GM12878 (cell line): Measurements from ENCODE around the gene ERICH2. TPM values are rescaled to one million over a fixed set of nuclear protein-coding genes. Genes with fewer than 3 reads are reported as not detected.

Experiments used
- ATAC-seq: fragments of 200-7000 bp; cut with Tn5 transposase; 3 replicates; pipeline ENCODE4 v1.9.1; 2020; ENCODE audit warnings: mild to moderate bottlenecking, moderate library complexity
- BruUV-seq: library from RNA; stranded (reverse); fragments of 400-500 nt; replicated peaks from 2 replicates; lab custom pipeline; 2021; lab: Mats Ljungman, UMichigan
- CTCF ChIA-PET: fragments of 300-600 bp; sonication (Branson Sonifier 250); formaldehyde crosslinking; extraction: SDS; loops from one replicate; lab custom pipeline; 2021; ENCODE audit warnings: inconsistent platforms; lab: Yijun Ruan, JAX
- POLR2A ChIA-PET: fragments of 350-600 bp; formaldehyde crosslinking; extraction: SDS; loops from one replicate; lab custom pipeline; 2021; ENCODE audit warnings: inconsistent platforms; lab: Charles Lee
- RAD21 ChIA-PET: fragments of 300-600 bp; sonication (Branson Sonifier 250); formaldehyde crosslinking; loops from one replicate; lab custom pipeline; 2023; ENCODE audit warnings: antibody characterized with exemption; ENCODE audit not compliant: unreplicated experiment; lab: Charles Lee
- SMC1A ChIA-PET: fragments of 300-600 bp; sonication (Branson Sonifier 250); formaldehyde crosslinking; loops from one replicate; lab custom pipeline; 2023; ENCODE audit not compliant: unreplicated experiment, uncharacterized antibody; lab: Charles Lee
- DNase-seq: peaks from one replicate; pipeline ENCODE4 v3.0.0-alpha.2; 2011; ENCODE audit warnings: low read depth, low spot score
- FAIRE-seq: peaks from 3 replicates; lab custom pipeline; 2011; peaks lifted over from hg19 to GRCh38; lab: Jason Lieb, UNC
- H2AFZ ChIP-seq: 2 replicates; pipeline ENCODE4 v1.6.0; 2011; ENCODE audit warnings: low read depth, low read length, control low read depth; ENCODE audit not compliant: control insufficient read depth
- H3K27ac ChIP-seq: 2 replicates; pipeline ENCODE4 v1.5.1; 2011; ENCODE audit warnings: control low read depth; ENCODE audit not compliant: control insufficient read depth, insufficient read depth
- H3K27me3 ChIP-seq, 2 experiments: replicated peaks in 1 of 2; 2 replicates each; pipeline versions ENCODE4 v1.6.0 to v1.6.1; 2011; ENCODE audit warnings: low read length in 1 of 2; ENCODE audit not compliant: control insufficient read depth in 2 of 2, insufficient read depth in 2 of 2
- H3K36me3 ChIP-seq, 2 experiments: 2 replicates each; pipeline ENCODE4 v1.5.1; 2011; ENCODE audit warnings: low read length in 1 of 2; ENCODE audit not compliant: control insufficient read depth in 2 of 2, insufficient read depth in 2 of 2
- H3K4me1 ChIP-seq: 2 replicates; pipeline ENCODE4 v1.6.1; 2011; ENCODE audit warnings: mild to moderate bottlenecking, low read length, moderate library complexity, mixed read lengths; ENCODE audit not compliant: control insufficient read depth, insufficient read depth
- H3K4me2 ChIP-seq: 2 replicates; pipeline ENCODE4 v1.6.0; 2011; ENCODE audit warnings: control low read depth; ENCODE audit not compliant: control insufficient read depth, insufficient read depth
- H3K4me3 ChIP-seq: fragments of 200-600 bp; sonication (generic); 2 replicates; pipeline ENCODE4 v1.5.1; 2016
- H3K79me2 ChIP-seq: 2 replicates; pipeline ENCODE4 v1.6.0; 2011; ENCODE audit warnings: low read length; ENCODE audit not compliant: control insufficient read depth, insufficient read depth
- H3K9ac ChIP-seq: 2 replicates; pipeline ENCODE4 v1.8.0; 2011; ENCODE audit warnings: low read length, control low read depth, mixed read lengths; ENCODE audit not compliant: control insufficient read depth, insufficient read depth
- H3K9me3 ChIP-seq: replicated peaks from 3 replicates; pipeline ENCODE4 v1.5.1; 2011; ENCODE audit warnings: mild to moderate bottlenecking, low read length; ENCODE audit not compliant: control insufficient read depth, insufficient read depth
- H4K20me1 ChIP-seq: 2 replicates; pipeline ENCODE4 v1.6.0; 2011; ENCODE audit not compliant: control insufficient read depth, insufficient read depth
- BMI1 ChIP-seq: fragments of 450-650 bp; IDR thresholded peaks from 2 replicates; pipeline ENCODE4 v1.6.1; 2016; ENCODE audit warnings: mild to moderate bottlenecking, moderate library complexity, borderline replicate concordance
- CHD4 ChIP-seq: fragments of 200-600 bp; sonication (generic); IDR thresholded peaks from 2 replicates; pipeline ENCODE4 v1.6.1; 2016; ENCODE audit warnings: mild to moderate bottlenecking
- ESRRA ChIP-seq: IDR thresholded peaks from 2 replicates; pipeline ENCODE4 v1.6.1; 2012; ENCODE audit warnings: mild to moderate bottlenecking, low read length, improper control_type of control experiment
- HCFC1 ChIP-seq: fragments of 150-350 bp; IDR thresholded peaks from 2 replicates; pipeline ENCODE4 v1.6.1; 2014; ENCODE audit warnings: low read length
- MEF2A ChIP-seq: IDR thresholded peaks from 2 replicates; pipeline ENCODE4 v1.6.1; 2011; ENCODE audit warnings: low read depth, mild to moderate bottlenecking, low read length, moderate library complexity; ENCODE audit not compliant: insufficient read depth
- NFYB ChIP-seq: IDR thresholded peaks from 2 replicates; pipeline ENCODE4 v1.6.1; 2011; ENCODE audit warnings: low read depth, mild to moderate bottlenecking, low read length, improper control_type of control experiment, moderate library complexity; ENCODE audit not compliant: insufficient read depth
- NR2C2 ChIP-seq: IDR thresholded peaks from 2 replicates; pipeline ENCODE4 v1.6.1; 2011; ENCODE audit warnings: borderline replicate concordance, low read depth; ENCODE audit not compliant: control insufficient read depth, insufficient read length
- RAD21 ChIP-seq: IDR thresholded peaks from 2 replicates; pipeline ENCODE4 v1.6.1; 2011; ENCODE audit warnings: mild to moderate bottlenecking, low read depth, low read length, moderate library complexity; ENCODE audit not compliant: insufficient read depth
- SIN3A ChIP-seq: IDR thresholded peaks from 2 replicates; pipeline ENCODE4 v1.6.1; 2012; ENCODE audit warnings: low read depth, low read length, improper control_type of control experiment
- SRF ChIP-seq, 2 experiments: IDR thresholded peaks; 2 replicates each; pipeline ENCODE4 v1.6.1; 2011; ENCODE audit warnings: low read depth in 2 of 2, low read length in 2 of 2, mild to moderate bottlenecking in 1 of 2, moderate library complexity in 1 of 2
- TAF1 ChIP-seq: IDR thresholded peaks from 2 replicates; pipeline ENCODE4 v1.6.1; 2011; ENCODE audit warnings: mild to moderate bottlenecking, low read depth, low read length, borderline replicate concordance
- TARDBP ChIP-seq: IDR thresholded peaks from 2 replicates; pipeline ENCODE4 v1.6.1; 2016; ENCODE audit warnings: borderline replicate concordance
- YBX1 ChIP-seq: fragments of 450-650 bp; IDR thresholded peaks from 2 replicates; pipeline ENCODE4 v1.6.1; 2016; ENCODE audit warnings: antibody characterized with exemption
- WGBS: methylation state at CpG from one replicate; pipeline ENCODE4 v1.1.6; 2016; ENCODE audit warnings: low lambda C conversion rate; ENCODE audit not compliant: insufficient replicate concordance, insufficient coverage; ENCODE audit errors: missing lambda C conversion rate; 5-methylcytosine and 5-hydroxymethylcytosine counted together
- in situ Hi-C: fragments of 300-500 bp; cut with MboI; formaldehyde crosslinking; loops from 9 replicates; pipeline ENCODE4 v1.14.3; 2018; ENCODE audit warnings: mixed read lengths
- intact Hi-C: fragments of 100-400 bp; cut with micrococcal nuclease; formaldehyde crosslinking; loops from one replicate; pipeline ENCODE4 v1.14.2; 2022; ENCODE audit not compliant: unreplicated experiment
- polyA plus RNA-seq, 11 experiments: library from polyadenylated mRNA; depleted of rRNA in 4 of 11; unstranded in 6 of 11; stranded (reverse) in 5 of 11; fragments of >200 nt; fragmentation: Nextera tagmentation in 4 of 11; fragmentation: Illumina TruSeq in 1 of 11; extraction: Ambion mirVana in 4 of 11; extraction: Trizol in 1 of 11; gene quantifications; 1 replicate in 1 of 11; 2 replicates in 10 of 11; pipeline versions ENCODE4 v1.2.1 to v1.2.3, GENCODE V29; 2011 to 2016; ENCODE audit warnings: inconsistent platforms in 2 of 11, missing spikeins in 2 of 11, low read depth in 1 of 11
- total RNA-seq, 4 experiments: library from RNA; depleted of rRNA in 3 of 4; stranded (reverse); fragments of >200 nt in 3 of 4; fragmentation: Illumina TruSeq in 1 of 4; extraction: Trizol in 1 of 4; gene quantifications; 2 replicates each; pipeline versions ENCODE4 v1.2.1 to v1.2.3, GENCODE V29; 2013 to 2021
- TF ChIP-seq, protein P1 (sequence below): fragments of 450-650 bp; IDR thresholded peaks from 2 replicates; pipeline ENCODE4 v1.6.1; 2017; ENCODE audit warnings: borderline replicate concordance
- TF ChIP-seq, protein P2 (sequence below): IDR thresholded peaks from 2 replicates; pipeline ENCODE4 v1.6.1; 2011; ENCODE audit warnings: low read depth, mild to moderate bottlenecking, low read length, moderate library complexity, borderline replicate concordance; ENCODE audit errors: extremely low read depth
- TF ChIP-seq, protein P3 (sequence below): IDR thresholded peaks from 2 replicates; pipeline ENCODE4 v1.6.1; 2012; ENCODE audit warnings: low read depth, low read length, improper control_type of control experiment
- TF ChIP-seq, protein P4 (sequence below): fragments of 450-650 bp; IDR thresholded peaks from 2 replicates; pipeline ENCODE4 v1.6.1; 2017; ENCODE audit warnings: low read depth, mild to moderate bottlenecking, moderate library complexity

The ERICH2 gene
- total and polyA plus RNA-seq, 10 of the 15 experiments (the other 5 are each of a cell fraction or from before 2014, with no cell fraction given), result not detected

DNA sequence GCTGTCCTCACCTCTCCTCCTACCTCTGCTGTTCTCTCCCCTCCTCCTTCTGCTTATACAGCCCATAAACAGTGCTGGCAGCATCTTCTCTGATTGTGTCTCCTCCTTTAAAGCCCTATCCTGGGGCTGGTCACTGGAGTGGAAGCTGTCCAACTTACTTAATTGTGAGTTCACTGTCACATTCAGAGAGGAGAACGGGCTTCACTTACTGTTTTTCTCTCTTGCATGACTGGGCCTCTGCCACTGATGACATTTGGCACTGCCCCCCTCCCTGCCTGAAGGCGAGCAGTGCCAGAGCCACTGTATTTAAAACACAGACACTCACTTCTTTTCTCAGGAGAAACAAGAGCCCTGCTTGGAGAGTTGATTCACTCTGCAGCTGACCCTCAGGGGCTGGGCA lies 58.9 kb downstream of the ERICH2 start:
- Histone ChIP-seq H3K36me3 (no peaks in the 10 kb centered on the region), H3K79me2 (no peaks in the 10 kb centered on the region), H3K9ac (no peak overlapping the region), H3K4me2 (no peak overlapping the region), H3K9me3 (no peaks in the 10 kb centered on the region), H3K27ac (no peak overlapping the region), H3K4me1 (no peaks in the 10 kb centered on the region), H2AFZ (no peak overlapping the region), H3K27me3 (peaks cover 2 to 4% of the 10 kb centered on the region in 2 experiments; a peak in 3 of 4 replicates), H4K20me1 (no peaks in the 10 kb centered on the region), H3K4me3 (no peak overlapping the region)
- ATAC-seq, result no peak
- in situ Hi-C loops, result no loop called here
- SMC1A ChIA-PET, result no interaction called here
- POLR2A ChIA-PET, result no interaction called here
- no TSS peak for BruUV-seq
- TF ChIP-seq RAD21 (no peak), NR2C2 (no peak), ESRRA (no peak), YBX1 (no peak), HCFC1 (no peak), TARDBP (no peak), SRF (IDR thresholded peaks at IDR 0.05; ENCODE audit: low read depth in 2 of 2, low read length in 2 of 2) (no peak), SIN3A (no peak), NFYB (no peak), CHD4 (no peak), BMI1 (no peak), TAF1 (no peak), MEF2A (no peak)
- TF ChIP-seq, protein P1, sequence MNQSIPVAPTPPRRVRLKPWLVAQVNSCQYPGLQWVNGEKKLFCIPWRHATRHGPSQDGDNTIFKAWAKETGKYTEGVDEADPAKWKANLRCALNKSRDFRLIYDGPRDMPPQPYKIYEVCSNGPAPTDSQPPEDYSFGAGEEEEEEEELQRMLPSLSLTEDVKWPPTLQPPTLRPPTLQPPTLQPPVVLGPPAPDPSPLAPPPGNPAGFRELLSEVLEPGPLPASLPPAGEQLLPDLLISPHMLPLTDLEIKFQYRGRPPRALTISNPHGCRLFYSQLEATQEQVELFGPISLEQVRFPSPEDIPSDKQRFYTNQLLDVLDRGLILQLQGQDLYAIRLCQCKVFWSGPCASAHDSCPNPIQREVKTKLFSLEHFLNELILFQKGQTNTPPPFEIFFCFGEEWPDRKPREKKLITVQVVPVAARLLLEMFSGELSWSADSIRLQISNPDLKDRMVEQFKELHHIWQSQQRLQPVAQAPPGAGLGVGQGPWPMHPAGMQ, result no peak
- TF ChIP-seq, protein P2, sequence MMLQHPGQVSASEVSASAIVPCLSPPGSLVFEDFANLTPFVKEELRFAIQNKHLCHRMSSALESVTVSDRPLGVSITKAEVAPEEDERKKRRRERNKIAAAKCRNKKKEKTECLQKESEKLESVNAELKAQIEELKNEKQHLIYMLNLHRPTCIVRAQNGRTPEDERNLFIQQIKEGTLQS, result no peak
- TF ChIP-seq, protein P3, sequence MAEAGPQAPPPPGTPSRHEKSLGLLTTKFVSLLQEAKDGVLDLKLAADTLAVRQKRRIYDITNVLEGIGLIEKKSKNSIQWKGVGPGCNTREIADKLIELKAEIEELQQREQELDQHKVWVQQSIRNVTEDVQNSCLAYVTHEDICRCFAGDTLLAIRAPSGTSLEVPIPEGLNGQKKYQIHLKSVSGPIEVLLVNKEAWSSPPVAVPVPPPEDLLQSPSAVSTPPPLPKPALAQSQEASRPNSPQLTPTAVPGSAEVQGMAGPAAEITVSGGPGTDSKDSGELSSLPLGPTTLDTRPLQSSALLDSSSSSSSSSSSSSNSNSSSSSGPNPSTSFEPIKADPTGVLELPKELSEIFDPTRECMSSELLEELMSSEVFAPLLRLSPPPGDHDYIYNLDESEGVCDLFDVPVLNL, result no peak
- TF ChIP-seq, protein P4, sequence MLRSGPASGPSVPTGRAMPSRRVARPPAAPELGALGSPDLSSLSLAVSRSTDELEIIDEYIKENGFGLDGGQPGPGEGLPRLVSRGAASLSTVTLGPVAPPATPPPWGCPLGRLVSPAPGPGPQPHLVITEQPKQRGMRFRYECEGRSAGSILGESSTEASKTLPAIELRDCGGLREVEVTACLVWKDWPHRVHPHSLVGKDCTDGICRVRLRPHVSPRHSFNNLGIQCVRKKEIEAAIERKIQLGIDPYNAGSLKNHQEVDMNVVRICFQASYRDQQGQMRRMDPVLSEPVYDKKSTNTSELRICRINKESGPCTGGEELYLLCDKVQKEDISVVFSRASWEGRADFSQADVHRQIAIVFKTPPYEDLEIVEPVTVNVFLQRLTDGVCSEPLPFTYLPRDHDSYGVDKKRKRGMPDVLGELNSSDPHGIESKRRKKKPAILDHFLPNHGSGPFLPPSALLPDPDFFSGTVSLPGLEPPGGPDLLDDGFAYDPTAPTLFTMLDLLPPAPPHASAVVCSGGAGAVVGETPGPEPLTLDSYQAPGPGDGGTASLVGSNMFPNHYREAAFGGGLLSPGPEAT, result no peak
- WGBS, result 4% methylated on average over 2 of the region's 2 CpGs
- no peak for DNase-seq
- FAIRE-seq, result no peak
- CTCF ChIA-PET, result no interaction called here
- intact Hi-C loops, result no loop called here
- RAD21 ChIA-PET, result interaction anchor here (0.6 kb wide), 1 partner anchor 162 kb away, joined by 3 read pairs; no protein-coding TSS in a partner anchor
